GM10266 (cell line): Measurements from ENCODE around the gene COL23A1.
A peak's percentile ranks its signal among the peaks of the same experiment; 100 is the strongest.

Experiments used
- DNase-seq: peaks from one replicate; pipeline ENCODE4 v3.0.0; 2012; ENCODE audit errors: extremely low spot score
- CTCF ChIP-seq: IDR thresholded peaks from 2 replicates; pipeline ENCODE4 v1.5.1; 2012; ENCODE audit warnings: mild to moderate bottlenecking, low read depth; ENCODE audit not compliant: control insufficient read depth, insufficient read depth; ENCODE audit errors: missing control alignments

The COL23A1 gene

GRCh38 chr5:178626484-178627258 is 36.5 kb upstream of the COL23A1 start, which contains the start of gene CLK4:
TSS of gene CLK4 (minus strand) at chr5:178627050. CDS start at chr5:178623416, 3,634 bp downstream.
- no peak for TF ChIP-seq CTCF
- DNase-seq: peak; percentile 93

- peak; percentile 17 for DNase-seq
Measured at GRCh38 chr5:178625679-178626483, 35.7 kb upstream of the COL23A1 start.

GRCh38 chr5:178624631-178625546 is 34.7 kb upstream of the COL23A1 start:
- no peak for DNase-seq
- no peak for TF ChIP-seq CTCF

More at GRCh38 chr5:178625679-178626483, 35.7 kb upstream of the COL23A1 start:
- no peak for TF ChIP-seq CTCF

GRCh38 chr5:178622679-178623247 is 32.6 kb upstream of the COL23A1 start:
- no peak for DNase-seq
- TF ChIP-seq CTCF: no peak

- no peak for TF ChIP-seq CTCF
- DNase-seq: no peak
Measured at GRCh38 chr5:178619390-178619789, 29.2 kb upstream of the COL23A1 start.

GRCh38 chr5:178612299-178612698 is 22.1 kb upstream of the COL23A1 start:
- no peak for TF ChIP-seq CTCF
- DNase-seq: no peak
